Vagina (tissue), 2 donors: ENCODE results near the gene HCN1. TPM values are rescaled to one million over a fixed set of nuclear protein-coding genes. Genes with fewer than 3 reads are reported as not detected.

ENCODE experiments used
- DNase-seq, 2 donors: peaks; one replicate each; pipeline ENCODE4 v3.0.0-alpha.2; 2017; ENCODE audit errors: extremely low spot score in 2 of 2
- H3K27ac ChIP-seq: fragments of 200-600 bp; sonication (generic); one replicate; pipeline ENCODE4 v1.5.1; 2019
- H3K27me3 ChIP-seq: fragments of 200-600 bp; sonication (generic); one replicate; pipeline ENCODE4 v1.5.1; 2019
- H3K36me3 ChIP-seq, 2 donors: fragments of 200-600 bp; sonication (generic); one replicate each; pipeline ENCODE4 v1.5.1; 2017 to 2019
- H3K4me1 ChIP-seq: fragments of 200-600 bp; sonication (generic); one replicate; pipeline ENCODE4 v1.5.1; 2019
- H3K4me3 ChIP-seq, 2 donors: fragments of 200-600 bp; sonication (generic); 1 replicate in 1 of 2; 2 replicates in 1 of 2; pipeline ENCODE4 v1.5.1; 2016 to 2019
- H3K9me3 ChIP-seq: fragments of 200-600 bp; sonication (generic); one replicate; pipeline ENCODE4 v1.5.1; 2019
- CTCF ChIP-seq, 3 experiments: fragments of 450-650 bp in 2 of 3; fragments of 200-600 bp in 1 of 3; sonication (generic) in 1 of 3; IDR thresholded peaks; one replicate each; pipeline ENCODE4 v1.5.1; 2017 to 2019; ENCODE audit warnings: antibody characterized with exemption in 3 of 3, mild to moderate bottlenecking in 2 of 3, moderate library complexity in 2 of 3
- POLR2A ChIP-seq, 2 donors: fragments of 450-650 bp; IDR thresholded peaks; one replicate each; pipeline ENCODE4 v1.6.1; 2017; ENCODE audit warnings: antibody characterized with exemption in 2 of 2, mild to moderate bottlenecking in 2 of 2, moderate library complexity in 2 of 2
- POLR2AphosphoS5 ChIP-seq, 2 donors: sonication (generic); formaldehyde crosslinking; IDR thresholded peaks; one replicate each; pipeline ENCODE4 v1.9.0; 2017; ENCODE audit warnings: antibody characterized with exemption in 2 of 2, mild to moderate bottlenecking in 2 of 2, low read depth in 1 of 2; ENCODE audit not compliant: insufficient read depth in 1 of 2
- intact Hi-C: fragments of 100-400 bp; cut with DNase I; formaldehyde crosslinking; loops from one replicate; pipeline ENCODE4 v1.15.1; 2023
- total RNA-seq: library from RNA; depleted of rRNA; stranded (reverse); fragments of >200 nt; gene quantifications from one replicate; pipeline ENCODE4 v1.2.3, GENCODE V29; 2016

The HCN1 gene
- total RNA-seq, 1 donor from 2014 or later = not detected

- TF ChIP-seq POLR2A (IDR thresholded peaks at IDR 0.05) (no peak), POLR2AphosphoS5 (IDR thresholded peaks at IDR 0.05; ENCODE audit: insufficient read depth in 1 of 2, low read depth in 1 of 2) (no peak), CTCF (IDR thresholded peaks at IDR 0.05) (no peak)
- H3K27me3 ChIP-seq = no peaks in the 10 kb centered on the region
- intact Hi-C loops = no loop called here
- no peaks in the 10 kb centered on the region for H3K4me1 ChIP-seq
- no peaks in the 10 kb centered on the region for H3K9me3 ChIP-seq
- no peak overlapping the region for H3K4me3 ChIP-seq
- H3K27ac ChIP-seq = no peak overlapping the region
- DNase-seq = no peak
- H3K36me3 ChIP-seq = no peaks in the 10 kb centered on the region
Measured at GRCh38 chr5:45687701-45688100, 8.5 kb downstream of the HCN1 start.

- intact Hi-C loops = no loop called here
- no peak overlapping the region for H3K4me3 ChIP-seq
- TF ChIP-seq POLR2AphosphoS5 (IDR thresholded peaks at IDR 0.05; ENCODE audit: insufficient read depth in 1 of 2, low read depth in 1 of 2) (no peak), CTCF (IDR thresholded peaks at IDR 0.05) (no peak), POLR2A (IDR thresholded peaks at IDR 0.05) (no peak)
Measured at GRCh38 chr5:45686620-45687019, 9.6 kb downstream of the HCN1 start.

GRCh38 chr5:45684118-45684517, 12.1 kb downstream of the HCN1 start:
- H3K36me3 ChIP-seq = no peaks in the 10 kb centered on the region
- TF ChIP-seq CTCF (IDR thresholded peaks at IDR 0.05) = no peak
- TF ChIP-seq POLR2AphosphoS5 (IDR thresholded peaks at IDR 0.05; ENCODE audit: insufficient read depth in 1 of 2, low read depth in 1 of 2) = no peak
- TF ChIP-seq POLR2A (IDR thresholded peaks at IDR 0.05) = no peak
- H3K9me3 ChIP-seq = no peaks in the 10 kb centered on the region
- no peak overlapping the region for H3K27ac ChIP-seq
- intact Hi-C loops = no loop called here
- no peaks in the 10 kb centered on the region for H3K4me1 ChIP-seq
- H3K27me3 ChIP-seq = no peaks in the 10 kb centered on the region
- no peak for DNase-seq
- H3K4me3 ChIP-seq = no peak overlapping the region

More at GRCh38 chr5:45686620-45687019, 9.6 kb downstream of the HCN1 start:
- no peaks in the 10 kb centered on the region for H3K27me3 ChIP-seq
- H3K9me3 ChIP-seq = no peaks in the 10 kb centered on the region
- H3K36me3 ChIP-seq = no peaks in the 10 kb centered on the region
- no peak for DNase-seq
- no peak overlapping the region for H3K27ac ChIP-seq
- no peaks in the 10 kb centered on the region for H3K4me1 ChIP-seq

- TF ChIP-seq CTCF (IDR thresholded peaks at IDR 0.05) (no peak), POLR2AphosphoS5 (IDR thresholded peaks at IDR 0.05; ENCODE audit: insufficient read depth in 1 of 2, low read depth in 1 of 2) (no peak), POLR2A (IDR thresholded peaks at IDR 0.05) (no peak)
- Histone ChIP-seq H3K27ac (no peak overlapping the region), H3K36me3 (no peaks in the 10 kb centered on the region), H3K9me3 (no peaks in the 10 kb centered on the region), H3K27me3 (no peaks in the 10 kb centered on the region), H3K4me3 (no peak overlapping the region), H3K4me1 (no peaks in the 10 kb centered on the region)
- no peak for DNase-seq
- intact Hi-C loops = no loop called here
Measured at GRCh38 chr5:45680950-45681349, 15.2 kb downstream of the HCN1 start.

GRCh38 chr5:45677524-45677923, 18.7 kb downstream of the HCN1 start:
- Histone ChIP-seq H3K27me3 (no peaks in the 10 kb centered on the region), H3K9me3 (no peaks in the 10 kb centered on the region), H3K4me3 (no peak overlapping the region), H3K27ac (no peak overlapping the region), H3K4me1 (no peaks in the 10 kb centered on the region), H3K36me3 (no peaks in the 10 kb centered on the region)
- intact Hi-C loops = no loop called here
- no peak for DNase-seq
- TF ChIP-seq POLR2AphosphoS5 (IDR thresholded peaks at IDR 0.05; ENCODE audit: insufficient read depth in 1 of 2, low read depth in 1 of 2) = no peak
- no peak for TF ChIP-seq CTCF (IDR thresholded peaks at IDR 0.05)
- TF ChIP-seq POLR2A (IDR thresholded peaks at IDR 0.05) = no peak
